ENCODE measurements around the gene SFI1.
A peak's percentile ranks its signal among the peaks of the same experiment; 100 is the strongest.

Gene SFI1

DNA sequence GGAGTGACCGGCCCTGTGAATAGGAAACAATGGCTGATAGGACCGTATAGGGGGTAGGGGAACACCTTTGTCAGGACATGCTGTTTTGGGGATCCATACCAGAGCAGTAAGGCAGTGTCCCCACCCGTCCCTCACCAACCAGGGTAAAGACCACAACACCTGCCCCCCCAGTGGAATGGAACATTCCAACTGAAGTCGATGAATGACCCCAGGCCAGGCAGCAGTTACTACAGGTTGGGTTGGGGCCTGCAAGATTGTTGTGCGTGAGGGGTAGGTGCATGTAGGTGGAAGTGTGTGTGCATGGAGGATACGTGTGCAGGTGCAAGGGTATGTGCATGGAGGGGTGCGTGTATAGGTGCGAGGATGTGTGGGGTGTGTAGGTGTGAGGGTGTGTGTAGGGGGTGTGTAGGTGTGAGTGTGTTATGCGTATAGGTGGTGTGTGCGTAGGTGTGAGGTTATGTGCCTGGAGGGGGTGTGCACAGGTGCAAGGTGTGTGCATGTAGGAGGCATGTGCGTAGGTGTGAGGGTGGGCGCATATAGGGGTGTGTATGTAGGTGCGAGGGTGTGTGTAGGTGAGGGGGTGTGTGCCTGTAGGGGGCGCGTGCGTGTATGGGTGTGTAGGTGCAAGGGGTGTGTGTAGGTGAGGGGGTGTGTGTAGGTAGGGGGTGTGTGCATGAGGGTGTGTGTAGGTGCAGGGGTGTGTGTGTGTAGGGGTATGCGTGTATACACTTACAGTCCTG is 132.8 kb downstream of the SFI1 start:
- no peak for DNase-seq (ENCODE audit: low read depth, low spot score)
- no peak overlapping the region for H3K27ac ChIP-seq

DNA sequence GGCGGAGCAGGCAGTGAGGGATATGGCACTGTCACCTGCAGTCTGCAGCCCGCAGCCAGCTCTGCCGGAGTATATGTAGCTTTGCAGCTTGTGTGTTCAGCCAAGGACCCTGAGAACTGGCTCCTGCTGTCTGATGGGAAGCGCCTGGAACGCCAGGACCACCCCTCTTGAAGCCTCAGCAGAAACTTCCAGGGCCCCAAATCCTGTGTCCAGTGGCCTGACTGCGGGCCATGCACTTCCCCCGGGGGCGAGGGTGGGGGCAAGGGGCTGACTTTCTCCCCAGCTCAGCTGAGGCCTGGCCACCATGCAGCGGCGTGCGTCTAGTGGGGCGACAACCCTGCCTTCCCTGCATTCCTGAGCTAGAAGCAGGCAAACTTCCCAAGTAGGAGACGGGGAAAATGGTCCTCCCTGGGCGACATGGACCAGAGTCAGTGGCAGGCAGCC is 133.4 kb downstream of the SFI1 start:
- peak overlapping the region; percentile 77 for H3K27ac ChIP-seq
- no peak for DNase-seq (ENCODE audit: low read depth, low spot score)

DNA sequence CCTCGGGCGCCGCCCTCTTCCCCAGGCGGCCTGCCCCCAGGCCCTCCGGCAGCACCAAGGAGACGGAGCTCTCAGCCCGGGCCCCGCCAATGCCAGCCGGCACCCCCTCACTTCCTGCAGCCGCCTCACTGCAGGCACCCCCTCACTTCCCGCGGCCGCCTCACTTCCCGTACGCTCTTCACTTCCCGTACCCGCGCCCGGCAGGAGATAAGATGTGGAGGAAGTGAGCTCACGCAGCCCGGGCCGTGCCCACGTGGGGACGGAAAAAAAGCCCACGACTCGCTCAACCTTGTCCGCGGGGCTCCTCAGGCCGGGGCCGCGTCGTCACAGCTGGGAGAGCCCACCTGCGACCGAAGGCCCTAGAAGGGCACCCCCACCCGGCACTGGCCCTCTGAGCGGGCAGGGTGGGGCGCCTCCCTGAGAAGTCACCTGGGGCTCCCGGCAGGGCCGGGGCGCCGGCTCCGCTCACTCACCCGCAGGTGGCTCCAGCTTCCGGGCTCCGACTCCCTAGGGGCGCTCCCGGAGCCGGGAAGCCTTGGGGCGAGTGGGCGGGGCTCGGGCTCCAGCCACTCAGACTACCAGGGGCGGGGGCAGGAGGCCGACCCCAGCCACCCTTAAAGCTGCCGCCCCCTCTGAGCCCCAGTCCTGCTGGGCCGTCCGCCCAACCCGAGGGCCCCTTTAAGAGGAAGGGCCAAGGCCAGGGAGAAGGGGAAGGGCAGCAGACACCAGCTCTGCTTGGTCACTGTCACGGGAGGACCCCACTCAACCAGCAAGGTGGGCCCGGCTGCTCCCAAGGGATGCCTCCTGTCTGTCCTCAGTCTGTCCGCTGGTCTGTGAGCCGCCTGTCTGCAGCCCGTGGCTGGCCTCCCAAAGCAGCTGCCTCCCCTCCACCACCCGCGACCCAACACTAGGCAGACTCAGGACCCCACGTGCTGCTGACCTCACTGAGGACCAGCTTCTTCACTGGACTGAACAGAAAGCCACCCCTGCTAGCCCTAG is 134.3 kb downstream of the SFI1 start:
- no peak for DNase-seq (ENCODE audit: low read depth, low spot score)
- H3K27ac ChIP-seq = peak overlapping the region; percentile 77

DNA sequence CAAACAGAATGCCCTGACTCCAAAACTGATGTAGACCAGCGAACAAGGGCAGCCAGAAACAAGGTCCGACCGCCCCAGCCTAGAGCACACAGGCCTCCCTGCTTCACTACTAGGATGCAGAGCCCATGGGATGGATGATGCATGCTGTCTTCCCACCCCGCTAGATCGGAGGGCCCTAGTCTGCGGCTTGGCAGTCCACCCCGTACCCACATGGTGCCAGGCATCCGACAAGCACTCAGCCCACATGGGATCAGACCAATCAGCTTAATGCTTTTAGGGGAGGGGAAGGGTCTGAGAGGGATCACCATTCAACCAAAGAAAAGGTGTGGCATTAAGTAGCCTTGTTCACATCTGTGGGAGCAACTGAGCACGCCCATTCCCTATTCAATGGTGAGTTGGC is 135.1 kb downstream of the SFI1 start:
- peak overlapping the region; percentile 77 for H3K27ac ChIP-seq

GRCh38 chr22:31635638-31636306 is 139.4 kb downstream of the SFI1 start:
- peak; percentile 5 for DNase-seq (ENCODE audit: low read depth, low spot score)
- no peak overlapping the region for H3K27ac ChIP-seq

More for the DNA sequence above, 135.1 kb downstream of the SFI1 start:
- DNase-seq (ENCODE audit: low read depth, low spot score) = no peak

- DNase-seq (ENCODE audit: low read depth, low spot score) = no peak
- H3K27ac ChIP-seq = no peak overlapping the region
These were observed 141.1 kb downstream of the SFI1 start for GRCh38 chr22:31637447-31637890.

DNA sequence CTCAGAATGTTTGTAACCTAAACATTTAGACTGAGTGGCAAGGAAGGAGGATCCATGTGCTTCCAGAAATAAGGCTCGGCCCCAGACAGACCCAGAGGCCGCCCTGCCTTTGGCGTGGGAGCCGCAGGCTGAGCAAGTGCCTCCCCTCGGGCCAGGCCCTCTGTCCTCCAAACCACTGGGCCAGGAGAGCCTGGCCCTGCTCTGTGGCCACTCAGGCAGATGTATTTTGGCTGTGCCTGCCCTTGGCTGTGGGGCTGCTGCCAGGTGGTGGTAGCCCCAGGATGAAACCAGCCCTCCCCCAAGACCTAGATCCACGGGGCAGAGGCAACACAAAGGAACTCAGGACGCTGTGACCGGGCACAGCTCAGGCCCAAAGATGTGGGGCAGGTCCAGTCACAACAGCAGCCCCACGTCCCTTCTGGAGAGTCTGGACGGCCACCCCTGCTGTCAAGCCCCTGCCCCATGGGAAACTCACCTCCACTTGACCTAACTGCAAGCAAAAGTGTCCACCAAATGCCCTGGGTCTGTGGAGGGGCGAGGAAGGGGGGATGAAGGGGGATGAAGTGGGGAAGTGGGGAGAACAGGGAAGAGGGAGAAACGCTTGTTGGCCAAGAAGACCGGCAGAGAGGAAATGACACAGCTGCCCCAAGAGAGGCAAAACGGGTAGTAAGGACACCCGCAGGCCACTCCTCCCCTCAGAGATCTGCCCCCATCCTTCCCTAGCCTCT is 141.7 kb downstream of the SFI1 start:
- H3K27ac ChIP-seq = peak overlapping the region; percentile 13
- DNase-seq (ENCODE audit: low read depth, low spot score) = no peak

- DNase-seq (ENCODE audit: low read depth, low spot score) = no peak
- peak overlapping the region; percentile 35 for H3K27ac ChIP-seq
These were observed 143.2 kb downstream of the SFI1 start for GRCh38 chr22:31639436-31640039.

GRCh38 chr22:31646186-31647019 is 150.1 kb downstream of the SFI1 start:
- DNase-seq (ENCODE audit: low read depth, low spot score) = peak; percentile 93

DNA sequence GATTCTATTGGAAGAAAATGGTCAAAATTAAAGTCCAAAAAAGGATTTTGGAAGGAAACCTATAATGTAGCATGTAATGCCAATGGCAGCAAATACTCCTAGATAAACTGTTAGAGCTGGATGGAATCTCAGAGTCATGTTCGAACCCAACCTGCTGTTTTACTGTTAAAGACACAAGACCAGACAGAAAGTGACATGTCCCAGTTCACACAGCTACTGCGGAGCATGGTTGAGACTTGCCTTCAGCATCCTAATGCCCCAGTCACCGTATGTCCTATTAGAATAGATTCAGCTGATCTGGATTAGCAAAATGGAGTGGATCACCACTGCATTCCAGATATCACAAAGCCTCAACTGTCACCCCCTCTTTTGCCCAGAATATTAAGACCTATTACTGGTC is 150.7 kb downstream of the SFI1 start:
- peak overlapping the region; percentile 98 for H3K27ac ChIP-seq

More at GRCh38 chr22:31646186-31647019, 150.1 kb downstream of the SFI1 start:
- peak overlapping the region; percentile 98 for H3K27ac ChIP-seq

DNA sequence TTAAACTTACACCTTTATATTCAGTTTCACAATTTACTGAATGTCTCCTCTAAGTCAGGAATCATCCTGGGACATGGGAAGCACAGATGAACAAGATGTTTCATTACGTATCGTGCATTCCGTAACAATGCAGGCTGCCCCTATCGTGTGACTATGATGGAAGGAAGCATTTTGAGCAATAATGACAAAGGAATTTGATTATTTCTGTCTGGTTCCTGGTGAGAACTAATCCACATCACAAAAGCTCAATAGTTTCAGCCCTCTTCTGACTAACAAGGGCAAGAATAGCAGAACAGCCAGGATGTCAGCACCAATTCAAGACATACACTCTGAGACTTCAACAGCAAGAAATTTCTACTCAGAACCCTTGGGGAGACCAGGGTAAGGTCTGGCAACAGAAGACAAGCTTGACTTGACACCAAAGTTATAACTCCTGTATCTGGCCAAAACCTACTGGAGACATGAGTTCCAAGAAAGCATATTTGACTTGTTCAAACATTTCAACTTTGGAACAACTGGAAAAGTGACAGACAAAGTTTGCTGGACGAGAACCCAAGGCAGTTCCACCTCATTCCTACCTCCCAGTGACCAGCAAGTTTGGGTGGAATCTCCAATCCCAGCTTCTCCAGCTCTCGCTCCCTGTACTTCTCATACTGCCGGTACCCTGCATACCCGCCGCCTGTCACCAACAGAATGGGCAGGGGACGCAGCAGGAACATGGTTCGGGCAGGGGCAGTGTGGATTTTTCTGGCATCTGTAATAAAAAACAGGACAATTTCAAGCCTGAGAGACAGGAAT is 151.4 kb downstream of the SFI1 start:
- H3K27ac ChIP-seq = peak overlapping the region; percentile 98
- DNase-seq (ENCODE audit: low read depth, low spot score) = no peak

More for the DNA sequence above, 150.7 kb downstream of the SFI1 start:
- no peak for DNase-seq (ENCODE audit: low read depth, low spot score)

DNA sequence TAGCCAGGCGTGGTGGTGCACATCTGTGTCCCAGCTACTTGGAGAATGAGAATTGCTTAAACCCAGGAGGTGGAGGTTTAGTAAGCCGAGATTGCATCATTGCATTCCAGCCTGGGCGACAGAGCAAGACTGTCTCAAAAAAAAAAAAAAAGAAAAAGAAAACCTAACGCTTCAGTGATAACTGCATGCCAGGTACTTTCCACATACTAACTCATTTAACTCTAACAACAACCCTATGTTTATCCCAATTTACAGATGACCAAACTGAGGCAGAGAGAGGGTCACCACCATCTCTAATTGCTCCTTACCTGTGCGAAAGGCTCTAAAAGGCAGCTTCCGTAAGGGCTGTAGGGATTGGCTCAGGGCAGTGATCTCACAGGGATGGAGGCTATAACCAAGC is 154.1 kb downstream of the SFI1 start:
- H3K27ac ChIP-seq = peak overlapping the region; percentile 98
- DNase-seq (ENCODE audit: low read depth, low spot score) = no peak

- peak overlapping the region; percentile 98 for H3K27ac ChIP-seq
These were observed 155.3 kb downstream of the SFI1 start for GRCh38 chr22:31651664-31652063.

GRCh38 chr22:31652088-31652487 is 155.8 kb downstream of the SFI1 start:
- DNase-seq (ENCODE audit: low read depth, low spot score) = no peak
- H3K27ac ChIP-seq = peak overlapping the region; percentile 98

More at GRCh38 chr22:31651664-31652063, 155.3 kb downstream of the SFI1 start:
- no peak for DNase-seq (ENCODE audit: low read depth, low spot score)

DNA sequence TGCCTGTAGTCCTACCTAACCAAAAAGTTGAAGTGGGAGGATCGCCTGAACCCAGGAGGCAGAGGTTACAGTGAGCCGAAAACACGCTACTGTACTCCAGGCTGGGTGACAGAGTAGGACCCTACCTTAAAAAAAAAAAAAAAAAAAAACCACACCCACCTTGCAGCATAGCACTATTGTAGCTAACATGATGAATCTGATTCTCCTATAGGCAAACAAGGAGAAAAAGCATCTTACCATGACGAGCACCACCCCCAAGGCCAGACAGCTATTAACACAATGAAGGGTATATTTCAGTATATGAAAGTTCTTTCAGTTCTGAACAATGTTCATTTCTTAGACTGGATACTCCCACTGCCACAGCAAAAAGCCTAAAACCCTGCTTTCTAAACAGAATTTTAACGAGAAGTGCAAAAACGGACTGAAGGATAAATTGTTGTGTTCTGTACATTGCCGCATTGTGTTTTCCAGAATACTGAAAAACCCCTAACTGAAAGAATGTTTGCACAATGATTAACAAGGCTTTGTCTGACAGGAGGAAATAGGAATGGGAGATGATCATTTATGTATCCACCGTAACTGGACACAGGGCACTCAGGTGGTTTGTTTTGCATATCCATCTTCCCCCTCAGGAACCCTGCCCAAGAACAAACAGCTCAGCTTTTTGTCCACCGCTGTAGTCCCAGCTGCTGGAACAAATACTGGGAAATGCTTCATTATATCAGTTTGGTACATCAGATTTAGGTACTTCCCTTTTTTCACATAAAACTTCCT is 156.8 kb downstream of the SFI1 start:
- DNase-seq (ENCODE audit: low read depth, low spot score) = no peak
- peak overlapping the region; percentile 98 for H3K27ac ChIP-seq

DNA sequence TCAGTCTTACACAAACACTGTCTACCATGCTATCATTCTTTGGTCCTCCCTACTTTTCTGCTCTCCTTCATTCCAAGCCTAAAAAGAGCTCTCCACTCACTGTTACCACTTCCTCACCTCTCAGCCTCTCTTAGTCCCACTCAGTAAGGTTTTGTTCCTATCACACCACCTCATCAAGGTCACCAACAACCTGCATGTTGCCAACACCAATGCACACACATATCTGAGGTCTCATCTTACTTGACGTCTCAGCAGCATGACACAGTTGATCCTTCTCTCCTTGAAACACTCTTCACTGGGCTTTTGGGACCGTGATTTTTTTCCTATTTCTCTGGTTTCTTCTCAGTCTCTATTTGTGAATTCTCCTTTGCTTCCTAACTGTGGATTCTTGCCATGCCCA is 157.6 kb downstream of the SFI1 start:
- no peak for DNase-seq (ENCODE audit: low read depth, low spot score)
- peak overlapping the region; percentile 98 for H3K27ac ChIP-seq

- no peak for DNase-seq (ENCODE audit: low read depth, low spot score)
- H3K27ac ChIP-seq = peak overlapping the region; percentile 98
These were observed 158.1 kb downstream of the SFI1 start for GRCh38 chr22:31654408-31654807.
